GM18520 (cell line): ENCODE measurements around the gene PDE3A.

Experiments
- ATAC-seq: cut with Tn5 transposase; IDR thresholded peaks from one replicate; pipeline ENCODE4 v1.9.1; 2021; ENCODE audit not compliant: unreplicated experiment

The PDE3A gene

GRCh38 chr12:20681334-20681733 is 313.0 kb downstream of the PDE3A start:
- no peak for ATAC-seq

- ATAC-seq, result no peak
These were observed 326.9 kb downstream of the PDE3A start, which contains the start of gene SLCO1C1 for GRCh38 chr12:20695232-20695631. TSS of gene SLCO1C1 (plus strand) at chr12:20695332. CDS start at chr12:20699577, 4,245 bp downstream.

GRCh38 chr12:20696181-20696905 is 328.0 kb downstream of the PDE3A start:
- ATAC-seq, result no peak

GRCh38 chr12:20701106-20701505 is 332.8 kb downstream of the PDE3A start:
- ATAC-seq, result no peak

- ATAC-seq, result no peak
These were observed 336.5 kb downstream of the PDE3A start for GRCh38 chr12:20704860-20705259.

- ATAC-seq, result no peak
These were observed 343.5 kb downstream of the PDE3A start for GRCh38 chr12:20711846-20712245.

- ATAC-seq, result no peak
These were observed 347.7 kb downstream of the PDE3A start for GRCh38 chr12:20716037-20716436.

- ATAC-seq, result no peak
These were observed 348.6 kb downstream of the PDE3A start for GRCh38 chr12:20716985-20717384.

GRCh38 chr12:20718294-20718693 is 350.0 kb downstream of the PDE3A start:
- no peak for ATAC-seq

GRCh38 chr12:20722142-20722541 is 353.8 kb downstream of the PDE3A start:
- no peak for ATAC-seq

- no peak for ATAC-seq
These were observed 362.9 kb downstream of the PDE3A start for GRCh38 chr12:20731274-20731673.
